ENCODE measurements around the gene ADISSP. TPM values are rescaled to one million over a fixed set of nuclear protein-coding genes. Genes with fewer than 3 reads are reported as not detected.

ADISSP gene
- total RNA-seq, 1 donor from 2014 or later, result 62.0 TPM

- no peak for TF ChIP-seq CTCF (conservative IDR thresholded peaks at IDR 0.05; ENCODE audit: low read depth, low read length)
These were observed 16.8 kb upstream of the ADISSP start for GRCh38 chr20:3784216-3784853.

GRCh38 chr20:3783511-3784195, 16.1 kb upstream of the ADISSP start:
- H3K4me3 ChIP-seq (ENCODE audit: low read depth, low read length), result no peak overlapping the region
- DNase-seq (ENCODE audit: low read depth), result no peak
- no peak for TF ChIP-seq CTCF (conservative IDR thresholded peaks at IDR 0.05; ENCODE audit: low read depth, low read length)

More at GRCh38 chr20:3784216-3784853, 16.8 kb upstream of the ADISSP start:
- H3K4me3 ChIP-seq (ENCODE audit: low read depth, low read length), result no peak overlapping the region
- DNase-seq (ENCODE audit: low read depth), result no peak

GRCh38 chr20:3783068-3783489, 15.5 kb upstream of the ADISSP start:
- no peak for TF ChIP-seq CTCF (conservative IDR thresholded peaks at IDR 0.05; ENCODE audit: low read depth, low read length)
- no peak overlapping the region for H3K4me3 ChIP-seq (ENCODE audit: low read depth, low read length)
- no peak for DNase-seq (ENCODE audit: low read depth)

GRCh38 chr20:3782597-3782996, 15.0 kb upstream of the ADISSP start:
- no peak for TF ChIP-seq CTCF (conservative IDR thresholded peaks at IDR 0.05; ENCODE audit: low read depth, low read length)
- no peak overlapping the region for H3K4me3 ChIP-seq (ENCODE audit: low read depth, low read length)
- no peak for DNase-seq (ENCODE audit: low read depth)

- H3K4me3 ChIP-seq (ENCODE audit: low read depth, low read length), result peak within 1 kb of the TSS; percentile 74
- peak; percentile 58 for TF ChIP-seq CTCF (conservative IDR thresholded peaks at IDR 0.05; ENCODE audit: low read depth, low read length)
- DNase-seq (ENCODE audit: low read depth), result no peak
These were observed 13.8 kb upstream of the ADISSP start, which contains the start of gene SPEF1 for GRCh38 chr20:3781153-3781910. Gene SPEF1 (minus strand): TSS chr20:3781448. CDS start chr20:3781287, 161 bp downstream.

GRCh38 chr20:3778976-3779375, 11.4 kb upstream of the ADISSP start:
- TF ChIP-seq CTCF (conservative IDR thresholded peaks at IDR 0.05; ENCODE audit: low read depth, low read length), result no peak
- DNase-seq (ENCODE audit: low read depth), result no peak
- H3K4me3 ChIP-seq (ENCODE audit: low read depth, low read length), result no peak overlapping the region

All from epithelial cell of proximal tubule (primary cell).